ENCODE data around the gene APCS.

DNA sequence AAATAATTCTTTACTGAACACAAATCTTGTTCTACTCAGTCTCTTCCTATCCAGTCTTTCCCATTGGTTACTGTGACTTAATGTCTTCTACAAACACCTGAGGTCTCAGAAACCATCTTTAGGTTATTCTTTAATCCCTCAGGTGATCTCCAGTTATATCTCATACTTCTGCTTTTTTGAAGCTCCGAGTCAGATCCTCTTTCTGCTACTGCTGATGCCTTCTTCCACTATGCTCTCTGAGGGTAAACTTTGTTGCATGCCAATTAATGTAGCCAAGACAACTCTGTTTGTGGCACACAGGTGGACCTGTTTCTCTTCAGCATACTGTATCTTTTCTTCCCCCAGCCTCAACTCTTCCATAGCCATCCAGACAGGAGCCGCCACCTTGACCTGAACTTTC is 3.1 kb upstream of the APCS start:
- TF ChIP-seq, protein P1, sequence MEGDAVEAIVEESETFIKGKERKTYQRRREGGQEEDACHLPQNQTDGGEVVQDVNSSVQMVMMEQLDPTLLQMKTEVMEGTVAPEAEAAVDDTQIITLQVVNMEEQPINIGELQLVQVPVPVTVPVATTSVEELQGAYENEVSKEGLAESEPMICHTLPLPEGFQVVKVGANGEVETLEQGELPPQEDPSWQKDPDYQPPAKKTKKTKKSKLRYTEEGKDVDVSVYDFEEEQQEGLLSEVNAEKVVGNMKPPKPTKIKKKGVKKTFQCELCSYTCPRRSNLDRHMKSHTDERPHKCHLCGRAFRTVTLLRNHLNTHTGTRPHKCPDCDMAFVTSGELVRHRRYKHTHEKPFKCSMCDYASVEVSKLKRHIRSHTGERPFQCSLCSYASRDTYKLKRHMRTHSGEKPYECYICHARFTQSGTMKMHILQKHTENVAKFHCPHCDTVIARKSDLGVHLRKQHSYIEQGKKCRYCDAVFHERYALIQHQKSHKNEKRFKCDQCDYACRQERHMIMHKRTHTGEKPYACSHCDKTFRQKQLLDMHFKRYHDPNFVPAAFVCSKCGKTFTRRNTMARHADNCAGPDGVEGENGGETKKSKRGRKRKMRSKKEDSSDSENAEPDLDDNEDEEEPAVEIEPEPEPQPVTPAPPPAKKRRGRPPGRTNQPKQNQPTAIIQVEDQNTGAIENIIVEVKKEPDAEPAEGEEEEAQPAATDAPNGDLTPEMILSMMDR (IDR thresholded peaks at IDR 0.05) = no peak
- no peak for TF ChIP-seq POLR2AphosphoS5 (IDR thresholded peaks at IDR 0.05)

All from prostate gland (tissue), 2 donors.